Bronchial smooth muscle cell (primary cell): Measurements from ENCODE around the gene DNAAF9. TPM values are rescaled to one million over a fixed set of nuclear protein-coding genes. Genes with fewer than 3 reads are reported as not detected.

Experiments used
- total RNA-seq: library from RNA; depleted of rRNA; stranded (reverse); fragments of >200 nt; gene quantifications from 2 replicates; pipeline ENCODE4 v1.2.1, GENCODE V29; 2014

DNAAF9 gene
- total RNA-seq, result 9.1 and 10.0 TPM in 2 replicates

GRCh38 chr20:3407040-3407770 is at the start of gene DNAAF9:
DNAAF9 (minus strand) TSS chr20:3407669; CDS start chr20:3407557, 112 bp downstream.

Other genes starting within 250 kb of the DNAAF9 start
- 5.8 and 7.7 TPM in 2 replicates for gene FASTKD5, start 247.8 kb downstream of the DNAAF9 start, total RNA-seq
- gene UBOX5, start 247.8 kb downstream of the DNAAF9 start, total RNA-seq, result 1.8 and 2.0 TPM in 2 replicates
- 2.8 and 3.4 TPM in 2 replicates for gene LZTS3, start 234.1 kb downstream of the DNAAF9 start, total RNA-seq
- gene DDRGK1, start 203.0 kb downstream of the DNAAF9 start, total RNA-seq, result 27.0 and 32.0 TPM in 2 replicates
- 11.2 and 32.5 TPM in 2 replicates for gene ITPA, start 198.2 kb downstream of the DNAAF9 start, total RNA-seq
- 0.94 and 1.7 TPM in 2 replicates for gene SLC4A11, start 168.5 kb downstream of the DNAAF9 start, total RNA-seq
- 28.2 and 41.5 TPM in 2 replicates for gene ATRN, start 63.3 kb upstream of the DNAAF9 start, total RNA-seq